NB4 (cell line): Measurements from ENCODE around the gene CYP4F11.

Source experiments
- POLR2A ChIP-seq: IDR thresholded peaks from 2 replicates; pipeline ENCODE4 v1.6.1; 2011; ENCODE audit warnings: mild to moderate bottlenecking; ENCODE audit not compliant: insufficient read length; ENCODE audit errors: extremely low read depth
- TF ChIP-seq, protein P1 (sequence below): IDR thresholded peaks from one replicate; pipeline ENCODE4 v1.5.1; 2012; ENCODE audit warnings: low read depth, low read length
- TF ChIP-seq, protein P2 (sequence below): IDR thresholded peaks from 2 replicates; pipeline ENCODE4 v1.6.1; 2011; ENCODE audit warnings: low read depth, low read length

DNA sequence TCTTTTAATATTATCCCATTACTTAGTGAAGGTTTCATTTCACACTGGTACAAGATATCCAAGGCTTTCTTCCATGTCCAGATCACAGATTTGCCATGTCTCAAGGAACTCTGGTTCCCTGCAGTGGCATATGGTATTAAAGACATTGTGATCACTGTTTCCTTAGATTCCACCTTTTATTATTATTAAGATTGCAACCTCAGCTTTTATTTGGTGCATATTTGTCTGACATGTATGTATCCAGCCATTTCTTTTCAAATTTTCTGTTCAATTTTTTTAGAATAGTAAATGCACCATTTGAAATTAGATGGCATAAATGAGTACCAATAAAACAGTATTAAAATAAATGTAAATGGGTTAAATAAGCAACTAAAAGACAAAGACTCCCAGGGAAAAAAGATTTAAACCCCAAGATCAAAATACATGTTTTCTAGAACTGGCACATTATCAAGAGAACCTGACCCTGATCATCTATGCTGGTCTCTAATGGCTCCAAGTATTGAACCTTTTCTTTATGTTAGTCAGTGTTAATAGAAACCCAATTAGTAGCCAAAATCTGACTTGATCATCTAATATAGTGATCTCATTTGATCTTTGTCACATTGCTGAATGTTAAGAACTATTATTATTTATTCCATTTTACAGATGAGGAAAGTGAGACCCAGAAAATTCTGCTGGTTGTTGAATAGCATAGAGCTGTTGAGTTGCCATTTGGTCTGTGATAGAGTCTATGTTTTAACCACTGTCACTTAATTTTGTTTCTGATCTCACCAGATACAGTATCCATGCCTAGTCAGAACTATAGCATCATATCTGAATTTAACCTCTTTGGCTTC lies 14.1 kb upstream of the CYP4F11 start, which contains the start of gene OR10H4:
- TF ChIP-seq, protein P1, sequence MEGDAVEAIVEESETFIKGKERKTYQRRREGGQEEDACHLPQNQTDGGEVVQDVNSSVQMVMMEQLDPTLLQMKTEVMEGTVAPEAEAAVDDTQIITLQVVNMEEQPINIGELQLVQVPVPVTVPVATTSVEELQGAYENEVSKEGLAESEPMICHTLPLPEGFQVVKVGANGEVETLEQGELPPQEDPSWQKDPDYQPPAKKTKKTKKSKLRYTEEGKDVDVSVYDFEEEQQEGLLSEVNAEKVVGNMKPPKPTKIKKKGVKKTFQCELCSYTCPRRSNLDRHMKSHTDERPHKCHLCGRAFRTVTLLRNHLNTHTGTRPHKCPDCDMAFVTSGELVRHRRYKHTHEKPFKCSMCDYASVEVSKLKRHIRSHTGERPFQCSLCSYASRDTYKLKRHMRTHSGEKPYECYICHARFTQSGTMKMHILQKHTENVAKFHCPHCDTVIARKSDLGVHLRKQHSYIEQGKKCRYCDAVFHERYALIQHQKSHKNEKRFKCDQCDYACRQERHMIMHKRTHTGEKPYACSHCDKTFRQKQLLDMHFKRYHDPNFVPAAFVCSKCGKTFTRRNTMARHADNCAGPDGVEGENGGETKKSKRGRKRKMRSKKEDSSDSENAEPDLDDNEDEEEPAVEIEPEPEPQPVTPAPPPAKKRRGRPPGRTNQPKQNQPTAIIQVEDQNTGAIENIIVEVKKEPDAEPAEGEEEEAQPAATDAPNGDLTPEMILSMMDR = no peak
- no peak for TF ChIP-seq POLR2A
- TF ChIP-seq, protein P2, sequence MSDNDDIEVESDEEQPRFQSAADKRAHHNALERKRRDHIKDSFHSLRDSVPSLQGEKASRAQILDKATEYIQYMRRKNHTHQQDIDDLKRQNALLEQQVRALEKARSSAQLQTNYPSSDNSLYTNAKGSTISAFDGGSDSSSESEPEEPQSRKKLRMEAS = no peak
